Stimulated activated CD4-positive, alpha-beta T cell treated with anti-CD3 and anti-CD28 coated beads, TNF-alpha, amount 100 ng/mL, for 48 hours (primary cell): ENCODE data around the gene GATA3.

ENCODE experiments used
- DNase-seq, 3 donors: peaks; one replicate each; pipeline ENCODE4 v3.0.0-alpha.2; 2020; ENCODE audit warnings: low read depth in 3 of 3

GATA3 gene

GRCh38 chr10:8100366-8100765 lies 45.9 kb downstream of the GATA3 start:
- DNase-seq, result no peak

GRCh38 chr10:8102708-8103401 lies 48.4 kb downstream of the GATA3 start:
- no peak for DNase-seq

GRCh38 chr10:8103543-8103942 lies 49.1 kb downstream of the GATA3 start:
- no peak for DNase-seq

- no peak for DNase-seq
These were observed 49.5 kb downstream of the GATA3 start for GRCh38 chr10:8104005-8104404.

- no peak for DNase-seq
These were observed 50.2 kb downstream of the GATA3 start for GRCh38 chr10:8104721-8105120.

- no peak for DNase-seq
These were observed 51.4 kb downstream of the GATA3 start for GRCh38 chr10:8105932-8106331.

GRCh38 chr10:8112230-8112905 lies 57.9 kb downstream of the GATA3 start:
- DNase-seq, result no peak

- no peak for DNase-seq
These were observed 58.5 kb downstream of the GATA3 start for GRCh38 chr10:8112942-8113442.

GRCh38 chr10:8113616-8114015 lies 59.1 kb downstream of the GATA3 start:
- DNase-seq, result no peak

- DNase-seq, result no peak
These were observed 60.5 kb downstream of the GATA3 start for GRCh38 chr10:8114741-8115617.

- DNase-seq, result no peak
These were observed 61.1 kb downstream of the GATA3 start for GRCh38 chr10:8115618-8115980.

- no peak for DNase-seq
These were observed 62.0 kb downstream of the GATA3 start for GRCh38 chr10:8116474-8116873.

- no peak for DNase-seq
These were observed 62.5 kb downstream of the GATA3 start for GRCh38 chr10:8116926-8117493.

GRCh38 chr10:8121201-8121890 lies 66.9 kb downstream of the GATA3 start:
- DNase-seq, result no peak

- no peak for DNase-seq
These were observed 68.3 kb downstream of the GATA3 start for GRCh38 chr10:8122611-8123369.

GRCh38 chr10:8124436-8124835 lies 69.9 kb downstream of the GATA3 start:
- DNase-seq, result no peak
